Spleen (tissue), 11 donors: ENCODE results near the gene MCTP1. TPM values are rescaled to one million over a fixed set of nuclear protein-coding genes. Genes with fewer than 3 reads are reported as not detected.

Source experiments
- DNase-seq: peaks from one replicate; pipeline ENCODE4 v3.0.0-alpha.2; 2020
- H3K27ac ChIP-seq, 8 donors: fragments of 200-600 bp; sonication (generic) in 7 of 8; 1 replicate in 4 of 8; 2 replicates in 4 of 8; pipeline versions ENCODE4 v1.5.0 to v1.8.0; 2016 to 2021; ENCODE audit warnings: inconsistent platforms in 4 of 8, mild to moderate bottlenecking in 4 of 8, moderate library complexity in 1 of 8
- H3K27me3 ChIP-seq, 7 donors: fragments of 200-600 bp; sonication (generic) in 6 of 7; replicated peaks in 1 of 7; 1 replicate in 4 of 7; 2 replicates in 3 of 7; pipeline versions ENCODE4 v1.5.0 to v1.8.0; 2016 to 2021; ENCODE audit warnings: inconsistent platforms in 3 of 7, mild to moderate bottlenecking in 1 of 7
- H3K36me3 ChIP-seq, 6 donors: fragments of 200-600 bp; sonication (generic) in 5 of 6; 1 replicate in 4 of 6; 2 replicates in 2 of 6; pipeline versions ENCODE4 v1.5.0 to v1.8.0; 2016 to 2021; ENCODE audit warnings: inconsistent platforms in 2 of 6
- H3K4me1 ChIP-seq, 6 donors: fragments of 200-600 bp; sonication (generic) in 5 of 6; 1 replicate in 3 of 6; 2 replicates in 3 of 6; pipeline versions ENCODE4 v1.5.0 to v1.8.0; 2016 to 2021; ENCODE audit warnings: inconsistent platforms in 3 of 6
- H3K4me3 ChIP-seq, 8 donors: fragments of 200-600 bp; sonication (generic) in 7 of 8; 1 replicate in 4 of 8; 2 replicates in 4 of 8; pipeline versions ENCODE4 v1.5.0 to v1.8.0; 2016 to 2021; ENCODE audit warnings: inconsistent platforms in 4 of 8, mild to moderate bottlenecking in 4 of 8, moderate library complexity in 2 of 8
- H3K9me3 ChIP-seq, 8 donors: fragments of 200-600 bp; sonication (generic) in 7 of 8; 1 replicate in 4 of 8; 2 replicates in 4 of 8; pipeline versions ENCODE4 v1.5.0 to v1.8.0; 2016 to 2021; ENCODE audit warnings: inconsistent platforms in 4 of 8
- POLR2A ChIP-seq, 3 donors: fragments of 450-650 bp; IDR thresholded peaks; one replicate each; pipeline ENCODE4 v1.5.1; 2017; ENCODE audit warnings: antibody characterized with exemption in 3 of 3, mild to moderate bottlenecking in 1 of 3
- POLR2AphosphoS5 ChIP-seq, 3 donors: sonication (generic); formaldehyde crosslinking; IDR thresholded peaks; one replicate each; pipeline ENCODE4 v1.5.1; 2017; ENCODE audit warnings: antibody characterized with exemption in 3 of 3
- WGBS, 5 donors: extraction: QIAGEN DNeasy Blood & Tissue Kit in 3 of 5; methylation state at CpG; one replicate each; pipeline versions ENCODE4 v1.1.5 to v1.1.7; 2013 to 2018; 5-methylcytosine and 5-hydroxymethylcytosine counted together
- intact Hi-C: fragments of 100-400 bp; cut with DNase I; formaldehyde crosslinking; loops from one replicate; pipeline ENCODE4 v1.15.0; 2023; ENCODE audit warnings: low total_unique reads
- polyA plus RNA-seq, 3 donors: library from polyadenylated mRNA; stranded (reverse); fragments of 200-250 nt; gene quantifications; one replicate each; pipeline ENCODE4 v1.2.1, GENCODE V29; 2013
- total RNA-seq, 7 donors: library from RNA; depleted of rRNA in 3 of 7; stranded (reverse); fragments of >200 nt in 3 of 7; fragmentation: NEBNext Ultra II Directional in 4 of 7; extraction: Animal tissue kit (Norgen Biotek cat#: 25700) in 4 of 7; gene quantifications; one replicate each; pipeline versions ENCODE4 v1.1.0 to v1.2.1, GENCODE V29; 2016 to 2021
- TF ChIP-seq, protein P1 (sequence below), 11 experiments: fragments of 200-600 bp in 7 of 11; fragments of 450-650 bp in 4 of 11; sonication (generic) in 4 of 11; IDR thresholded peaks in 8 of 11; conservative IDR thresholded peaks in 3 of 11; 1 replicate in 7 of 11; 2 replicates in 4 of 11; pipeline versions ENCODE4 v1.4.0 to v1.8.0; 2016 to 2021; ENCODE audit warnings: antibody characterized with exemption in 11 of 11, inconsistent platforms in 4 of 11, mild to moderate bottlenecking in 1 of 11
- donor health status: healthy with polysubstance abuse.
- donor health status: DM: no; HTN: no; CAD: no; lungs with moderate emphysema.
- donor health status: DM: no; HTN: no; CAD: no.
- donor health status: Bipolar disorder and iron deficiency.
- donor health status: healthy.
- donor health status: DM: no; HTN: no; CAD: no.
- donor health status: DM: yes; HTN: yes; CAD: no.

Gene MCTP1
- total and polyA plus RNA-seq, 10 donors, result 1.2 to 57.2 (median 29.4) TPM

- no peak overlapping the region for H3K27ac ChIP-seq
- H3K27me3 ChIP-seq, result peaks cover 0 to 7% (median 0%) of the 10 kb centered on the region in 7 donors
- H3K4me3 ChIP-seq, result no peak overlapping the region
- TF ChIP-seq, protein P1, sequence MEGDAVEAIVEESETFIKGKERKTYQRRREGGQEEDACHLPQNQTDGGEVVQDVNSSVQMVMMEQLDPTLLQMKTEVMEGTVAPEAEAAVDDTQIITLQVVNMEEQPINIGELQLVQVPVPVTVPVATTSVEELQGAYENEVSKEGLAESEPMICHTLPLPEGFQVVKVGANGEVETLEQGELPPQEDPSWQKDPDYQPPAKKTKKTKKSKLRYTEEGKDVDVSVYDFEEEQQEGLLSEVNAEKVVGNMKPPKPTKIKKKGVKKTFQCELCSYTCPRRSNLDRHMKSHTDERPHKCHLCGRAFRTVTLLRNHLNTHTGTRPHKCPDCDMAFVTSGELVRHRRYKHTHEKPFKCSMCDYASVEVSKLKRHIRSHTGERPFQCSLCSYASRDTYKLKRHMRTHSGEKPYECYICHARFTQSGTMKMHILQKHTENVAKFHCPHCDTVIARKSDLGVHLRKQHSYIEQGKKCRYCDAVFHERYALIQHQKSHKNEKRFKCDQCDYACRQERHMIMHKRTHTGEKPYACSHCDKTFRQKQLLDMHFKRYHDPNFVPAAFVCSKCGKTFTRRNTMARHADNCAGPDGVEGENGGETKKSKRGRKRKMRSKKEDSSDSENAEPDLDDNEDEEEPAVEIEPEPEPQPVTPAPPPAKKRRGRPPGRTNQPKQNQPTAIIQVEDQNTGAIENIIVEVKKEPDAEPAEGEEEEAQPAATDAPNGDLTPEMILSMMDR (IDR thresholded peaks at IDR 0.05 in 8 of 11, conservative IDR thresholded peaks at IDR 0.05 in 3 of 11), result no peak
- no peak for TF ChIP-seq POLR2A (IDR thresholded peaks at IDR 0.05)
- no peak for TF ChIP-seq POLR2AphosphoS5 (IDR thresholded peaks at IDR 0.05)
- peaks cover 0 to 5% (median 0%) of the 10 kb centered on the region in 6 donors for H3K4me1 ChIP-seq
- no peaks in the 10 kb centered on the region for H3K36me3 ChIP-seq
- no peak for DNase-seq
- intact Hi-C loops, result no loop called here
- no peaks in the 10 kb centered on the region for H3K9me3 ChIP-seq
- WGBS, 5 donors, result 47 to 66% (median 58%) methylated on average over 3 of the region's 3 CpGs
These were observed 21.8 kb downstream of the MCTP1 start for GRCh38 chr5:95262933-95263660.

DNA sequence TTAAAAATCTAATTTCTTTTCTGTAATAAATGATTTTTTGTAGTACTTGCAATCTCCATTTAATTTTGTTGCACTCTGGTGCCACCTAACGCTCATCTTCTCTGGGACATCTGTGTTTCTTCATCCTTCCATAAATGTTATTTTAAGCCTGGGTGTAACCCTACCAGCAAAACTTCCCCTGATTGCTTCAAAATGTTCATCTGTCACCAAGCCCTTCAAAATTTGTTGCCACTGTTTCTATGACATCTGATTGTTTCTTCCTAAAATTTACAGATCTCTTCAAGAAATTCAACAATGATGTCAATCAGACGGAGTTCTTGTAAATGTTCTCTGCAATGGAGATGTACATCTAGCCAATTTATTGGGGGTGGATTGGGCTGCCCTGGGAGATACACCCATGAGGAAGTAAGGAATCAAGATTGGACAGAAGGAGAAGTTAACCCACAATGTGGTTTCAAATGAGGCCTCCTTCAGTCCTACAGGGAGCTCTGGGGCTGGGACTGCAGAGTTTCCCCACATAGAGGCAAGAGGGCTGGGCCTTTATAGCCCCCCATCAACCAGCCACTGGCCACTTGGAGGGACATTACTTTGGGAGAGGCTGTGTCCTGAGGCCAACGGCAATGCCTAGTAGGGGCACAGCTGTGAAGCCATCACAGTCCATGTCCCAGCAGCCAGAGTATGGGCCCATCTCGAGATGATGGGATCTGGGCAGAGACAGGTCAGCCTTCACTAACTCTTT lies 23.3 kb downstream of the MCTP1 start:
- Histone ChIP-seq H3K27ac (no peak overlapping the region), H3K4me1 (peaks cover 0 to 5% (median 0%) of the 10 kb centered on the region in 6 donors), H3K9me3 (no peaks in the 10 kb centered on the region), H3K4me3 (no peak overlapping the region), H3K27me3 (no peaks in the 10 kb centered on the region), H3K36me3 (no peaks in the 10 kb centered on the region)
- intact Hi-C loops, result no loop called here
- TF ChIP-seq POLR2AphosphoS5 (IDR thresholded peaks at IDR 0.05), result no peak
- TF ChIP-seq POLR2A (IDR thresholded peaks at IDR 0.05), result no peak
- TF ChIP-seq, protein P1 (IDR thresholded peaks at IDR 0.05 in 8 of 11, conservative IDR thresholded peaks at IDR 0.05 in 3 of 11), result peak in 8 of 11 experiments; percentile 10 to 42 (median 22)
- no peak for DNase-seq
- 54 to 69% (median 60%) methylated on average over 4 of the region's 4 CpGs for WGBS, 5 donors

DNA sequence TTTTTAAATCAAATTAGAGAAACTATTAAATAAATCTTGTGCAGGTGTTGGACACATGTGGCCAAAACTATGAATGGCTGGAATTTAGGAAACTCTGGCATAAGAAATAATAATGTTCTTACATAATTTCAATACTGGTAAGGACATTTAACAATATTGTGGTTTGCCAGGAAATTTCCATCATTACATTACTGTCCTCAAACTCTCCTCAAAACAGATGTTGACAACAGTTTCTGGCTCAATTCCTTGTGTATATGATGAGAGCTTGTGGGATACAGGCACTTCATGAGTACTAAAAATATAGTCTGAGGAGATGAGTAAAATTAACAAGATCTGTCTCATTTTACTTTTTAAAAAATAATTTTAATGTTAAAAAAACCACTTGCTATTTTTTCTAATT lies 27.9 kb downstream of the MCTP1 start:
- TF ChIP-seq POLR2A (IDR thresholded peaks at IDR 0.05), result no peak
- no peak for TF ChIP-seq POLR2AphosphoS5 (IDR thresholded peaks at IDR 0.05)
- TF ChIP-seq, protein P1 (IDR thresholded peaks at IDR 0.05 in 8 of 11, conservative IDR thresholded peaks at IDR 0.05 in 3 of 11), result no peak
- no peak overlapping the region for H3K27ac ChIP-seq
- H3K36me3 ChIP-seq, result no peaks in the 10 kb centered on the region
- H3K9me3 ChIP-seq, result no peaks in the 10 kb centered on the region
- H3K4me3 ChIP-seq, result no peak overlapping the region
- intact Hi-C loops, result no loop called here
- H3K4me1 ChIP-seq, result peaks cover 0 to 4% (median 0%) of the 10 kb centered on the region in 6 donors
- no peak for DNase-seq
- no peaks in the 10 kb centered on the region for H3K27me3 ChIP-seq

DNA sequence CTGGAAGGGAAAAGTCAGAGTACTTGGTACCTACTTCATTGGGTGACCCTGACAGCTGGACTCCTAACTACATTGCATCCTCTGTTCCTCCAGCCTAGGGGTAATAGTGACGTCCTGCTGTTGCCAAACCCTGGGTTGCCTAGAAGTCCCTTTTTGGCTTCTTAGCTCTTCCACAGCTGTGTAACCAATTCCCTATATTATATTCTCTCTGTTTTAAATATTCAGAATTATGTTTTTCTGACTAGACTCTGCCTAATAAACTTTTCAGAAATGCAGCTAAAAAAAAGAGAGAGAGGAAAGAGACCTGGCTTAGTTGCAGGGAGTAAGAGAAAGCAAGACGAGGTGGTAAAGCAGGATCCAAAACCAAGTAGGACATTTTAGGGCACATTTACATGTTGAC lies 28.4 kb downstream of the MCTP1 start:
- no peaks in the 10 kb centered on the region for H3K36me3 ChIP-seq
- intact Hi-C loops, result no loop called here
- no peak overlapping the region for H3K27ac ChIP-seq
- TF ChIP-seq POLR2A (IDR thresholded peaks at IDR 0.05) (no peak), POLR2AphosphoS5 (IDR thresholded peaks at IDR 0.05) (no peak)
- TF ChIP-seq, protein P1 (IDR thresholded peaks at IDR 0.05 in 8 of 11, conservative IDR thresholded peaks at IDR 0.05 in 3 of 11), result no peak
- no peaks in the 10 kb centered on the region for H3K9me3 ChIP-seq
- WGBS, 5 donors, result 55 to 87% (median 67%) methylated on average over 2 of the region's 2 CpGs
- no peaks in the 10 kb centered on the region for H3K27me3 ChIP-seq
- no peak overlapping the region for H3K4me3 ChIP-seq
- H3K4me1 ChIP-seq, result no peaks in the 10 kb centered on the region
- DNase-seq, result no peak
